ENCODE measurements around the gene GID4.

Gene GID4

DNA sequence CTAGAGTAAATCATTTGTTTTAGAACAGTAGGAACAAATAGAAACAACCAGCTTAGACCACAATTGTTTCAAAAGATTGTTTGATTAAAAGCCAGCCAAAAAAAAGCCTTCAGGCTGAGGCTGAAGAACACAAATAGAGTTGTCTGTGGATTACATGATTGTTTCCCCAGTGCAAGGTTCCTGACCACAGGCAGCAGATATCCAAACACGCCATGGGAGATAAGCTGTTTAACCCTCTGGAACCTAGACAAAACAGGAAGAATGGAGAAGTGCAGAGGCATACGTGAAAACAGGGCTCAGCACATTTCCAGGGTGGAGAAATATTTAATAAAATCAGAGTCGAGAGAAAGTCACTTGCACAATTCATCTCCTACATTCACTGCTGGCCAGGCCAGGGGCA lies 21.2 kb upstream of the GID4 start:
- DNase-seq (ENCODE audit: low read depth), result no peak

- DNase-seq (ENCODE audit: low read depth), result no peak
Measured at GRCh38 chr17:18018411-18018921, 20.7 kb upstream of the GID4 start.

DNA sequence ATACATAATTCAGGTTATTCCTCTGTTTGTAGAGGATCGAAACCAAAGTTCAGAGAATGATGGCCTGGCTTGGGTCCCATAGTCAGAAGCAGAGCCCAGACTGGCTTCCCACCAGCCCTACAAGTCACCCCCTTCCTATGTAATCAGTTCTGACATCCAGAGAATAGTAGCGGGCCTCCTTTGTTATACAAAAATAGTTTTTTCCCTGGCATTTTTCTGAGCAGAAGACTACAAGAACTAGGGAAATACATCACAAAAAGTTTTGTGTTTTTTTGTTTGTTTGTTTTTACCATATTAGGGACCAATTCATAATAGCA lies 19.4 kb upstream of the GID4 start:
- no peak for DNase-seq (ENCODE audit: low read depth)

DNA sequence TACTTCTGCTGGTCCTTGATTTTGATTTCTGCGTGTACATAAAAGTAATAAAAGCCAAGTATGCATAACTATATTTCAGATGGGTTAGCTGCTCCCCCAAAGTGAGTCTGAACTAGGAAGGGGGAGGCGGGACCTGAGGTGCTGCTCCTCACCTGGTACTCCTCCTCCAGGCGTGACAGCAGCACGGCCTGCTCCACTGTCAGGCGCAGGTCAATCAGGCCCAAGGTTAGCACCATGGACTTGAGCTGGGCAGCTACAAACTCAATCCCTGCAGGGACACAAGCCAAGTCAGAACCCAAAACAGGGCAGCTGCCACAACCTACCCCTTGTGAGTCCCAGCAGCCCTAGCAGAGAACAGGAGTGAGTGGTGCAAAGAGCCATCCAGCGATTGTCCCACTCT lies 18.2 kb upstream of the GID4 start:
- no peak for DNase-seq (ENCODE audit: low read depth)

DNA sequence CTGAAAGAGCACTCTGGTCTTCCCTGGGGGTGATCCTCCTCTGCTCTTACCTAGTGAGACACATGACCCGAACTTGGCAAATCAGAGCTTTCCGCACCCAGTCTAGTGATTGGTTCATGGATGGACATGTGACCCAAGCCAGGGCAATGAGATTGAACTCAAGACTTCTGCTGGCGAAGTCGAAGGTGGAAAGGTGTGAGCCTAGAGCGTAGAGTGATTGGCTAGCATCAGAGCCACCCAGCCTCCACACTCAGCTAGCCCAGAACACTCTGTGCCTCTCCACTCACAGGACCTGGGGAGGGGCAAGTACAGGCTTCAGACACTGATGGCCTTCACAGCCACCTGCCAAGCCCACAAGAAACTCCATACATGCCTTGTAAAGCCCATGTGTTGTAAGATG lies 17.8 kb upstream of the GID4 start:
- DNase-seq (ENCODE audit: low read depth), result no peak

GRCh38 chr17:18025241-18025944 lies 13.8 kb upstream of the GID4 start:
- DNase-seq (ENCODE audit: low read depth), result no peak

- no peak for DNase-seq (ENCODE audit: low read depth)
Measured at GRCh38 chr17:18025945-18026776, 13.0 kb upstream of the GID4 start.

- no peak for DNase-seq (ENCODE audit: low read depth)
Measured at GRCh38 chr17:18027280-18027679, 11.9 kb upstream of the GID4 start.

- no peak for DNase-seq (ENCODE audit: low read depth)
Measured at GRCh38 chr17:18028114-18028951, 10.9 kb upstream of the GID4 start.

GRCh38 chr17:18028952-18029540 lies 10.2 kb upstream of the GID4 start:
- no peak for DNase-seq (ENCODE audit: low read depth)

- DNase-seq (ENCODE audit: low read depth), result no peak
Measured at GRCh38 chr17:18031955-18032354, 7.3 kb upstream of the GID4 start.

- DNase-seq (ENCODE audit: low read depth), result peak; percentile 31
Measured at GRCh38 chr17:18033442-18034099, 5.6 kb upstream of the GID4 start.

GRCh38 chr17:18035704-18036103 lies 3.5 kb upstream of the GID4 start:
- no peak for DNase-seq (ENCODE audit: low read depth)

GRCh38 chr17:18037486-18037885 lies 1.7 kb upstream of the GID4 start:
- DNase-seq (ENCODE audit: low read depth), result no peak

DNA sequence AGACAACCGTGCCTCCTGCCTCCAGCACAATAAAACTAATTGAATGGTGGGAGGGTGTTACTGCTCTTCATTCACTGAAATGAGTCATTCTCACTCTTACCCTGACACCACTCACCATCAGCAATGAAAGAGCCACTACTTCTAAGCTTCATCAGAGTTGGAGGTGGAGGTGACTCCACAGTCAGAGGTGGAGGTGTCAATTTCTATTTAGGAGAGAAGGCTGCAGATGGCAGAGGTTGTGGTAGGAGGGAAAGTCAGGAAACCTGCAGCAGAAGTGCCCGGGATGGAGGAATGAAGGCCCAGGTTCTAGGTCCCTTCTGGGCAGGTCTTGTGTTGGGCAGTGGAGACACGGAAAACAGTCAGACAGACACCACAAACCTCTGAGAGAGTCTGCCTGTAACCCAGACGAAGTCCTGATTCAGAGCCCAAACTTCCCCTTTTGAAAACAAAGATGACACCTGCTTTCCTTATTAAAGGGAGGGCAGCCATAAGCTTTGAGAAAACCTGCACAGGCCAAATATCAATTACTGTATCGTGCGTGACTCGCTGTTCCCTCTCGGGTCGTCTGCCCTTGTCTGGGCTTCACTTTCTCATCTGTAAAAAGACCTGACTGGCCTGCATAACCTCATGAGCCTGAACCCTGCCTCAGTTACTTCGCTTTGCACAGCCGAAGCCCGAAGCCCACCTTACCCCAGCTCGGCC lies 908 bp upstream of the GID4 start:
- no peak for DNase-seq (ENCODE audit: low read depth)

- no peak for DNase-seq (ENCODE audit: low read depth)
Measured at GRCh38 chr17:18039535-18040260, 490 bp downstream of the GID4 start.

DNA sequence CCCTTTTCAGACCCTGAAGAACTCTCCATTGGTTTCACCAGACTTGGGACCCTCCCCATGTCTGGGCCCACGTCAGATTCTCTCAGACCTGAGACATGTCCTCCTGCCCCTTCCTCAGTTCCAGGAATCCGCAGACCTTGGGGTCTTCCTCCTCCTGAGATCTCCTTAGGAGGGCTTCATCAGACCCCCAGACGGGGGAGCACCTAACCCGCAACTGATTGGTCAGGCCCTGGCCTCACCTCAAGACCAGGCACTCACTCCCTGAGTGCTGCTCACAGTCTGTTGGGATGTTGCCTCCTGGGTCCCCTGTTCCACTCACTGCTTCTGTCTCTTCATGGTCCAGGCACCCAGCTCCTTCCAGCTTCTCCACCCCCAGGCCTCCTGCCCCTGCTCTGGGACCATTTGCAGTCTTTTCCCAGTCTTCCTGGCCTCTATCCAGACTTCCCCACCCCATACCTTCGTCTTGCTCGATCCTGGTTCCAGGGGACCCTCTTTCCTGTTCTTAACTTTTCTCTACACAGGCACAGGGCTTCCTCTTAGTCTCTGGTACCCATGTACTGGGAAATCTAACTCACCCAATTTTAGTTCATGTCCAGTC lies 1.2 kb downstream of the GID4 start:
- no peak for DNase-seq (ENCODE audit: low read depth)

DNA sequence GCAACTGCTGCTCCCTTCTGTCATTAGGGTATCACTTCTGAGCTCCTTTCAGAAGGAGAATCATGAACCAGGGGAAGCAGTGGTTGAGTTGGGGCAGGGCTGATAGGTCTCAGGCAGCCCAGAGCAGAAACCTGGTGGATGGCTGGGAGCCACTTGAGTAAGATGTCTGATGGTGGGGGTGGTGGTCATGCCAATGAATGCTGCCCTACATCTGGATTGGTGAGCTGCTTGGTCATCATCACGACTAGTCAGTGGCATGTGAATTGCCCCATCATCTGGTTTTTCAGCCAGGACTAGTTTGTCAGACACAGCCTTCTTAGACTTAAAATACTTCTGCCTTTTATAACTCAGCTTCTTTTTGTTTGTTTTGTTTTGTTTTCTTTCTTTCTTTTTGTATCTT lies 2.6 kb downstream of the GID4 start:
- DNase-seq (ENCODE audit: low read depth), result no peak

DNA sequence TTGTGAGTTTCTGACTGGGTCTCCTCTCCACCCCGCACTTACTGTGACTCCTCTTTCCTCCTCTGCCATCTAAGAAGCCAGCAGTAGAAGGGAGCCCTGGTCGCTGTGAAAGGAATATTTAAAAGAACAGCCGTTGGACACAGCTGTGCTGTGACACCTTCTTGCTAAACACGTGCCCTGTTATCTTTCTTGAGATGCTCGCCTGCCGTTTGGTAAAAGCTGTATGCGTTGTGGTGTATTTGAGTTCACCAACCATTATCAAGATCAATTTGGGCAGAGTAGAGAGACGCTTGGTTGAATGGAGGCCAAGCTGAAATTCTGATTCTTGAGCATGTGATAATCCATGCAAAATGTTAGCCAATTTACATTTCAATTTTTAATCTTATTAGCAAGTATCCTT lies 3.8 kb downstream of the GID4 start:
- no peak for DNase-seq (ENCODE audit: low read depth)

DNA sequence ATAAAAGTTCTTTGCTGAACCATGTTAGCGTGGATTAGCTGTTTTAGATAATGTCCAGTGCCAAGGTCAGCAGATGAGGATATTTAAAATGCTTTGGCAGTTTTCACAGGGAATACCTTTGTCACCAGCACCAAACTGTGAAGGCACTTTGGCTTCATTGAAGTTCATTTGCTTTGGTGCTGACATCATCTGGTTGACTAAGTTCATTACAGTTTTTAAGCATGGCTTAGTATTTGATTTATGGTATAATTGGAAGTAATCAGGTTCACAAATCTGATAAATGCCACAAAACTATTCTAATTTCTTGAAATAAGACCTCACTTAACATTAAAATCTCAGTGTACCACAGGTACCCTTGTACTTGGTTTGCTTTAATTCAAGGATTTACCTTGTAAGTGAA lies 4.3 kb downstream of the GID4 start:
- DNase-seq (ENCODE audit: low read depth), result no peak
